ENCODE results near the gene CAPNS2.
"Not testable (repeated sequence)": the region's sequence is repeated elsewhere in the genome, so short reads cannot be mapped to it uniquely, and the experiment has no call there.

CAPNS2 gene

GRCh38 chr16:55569025-55569424 lies 2.5 kb downstream of the CAPNS2 start:
- no peak for DNase-seq

DNA sequence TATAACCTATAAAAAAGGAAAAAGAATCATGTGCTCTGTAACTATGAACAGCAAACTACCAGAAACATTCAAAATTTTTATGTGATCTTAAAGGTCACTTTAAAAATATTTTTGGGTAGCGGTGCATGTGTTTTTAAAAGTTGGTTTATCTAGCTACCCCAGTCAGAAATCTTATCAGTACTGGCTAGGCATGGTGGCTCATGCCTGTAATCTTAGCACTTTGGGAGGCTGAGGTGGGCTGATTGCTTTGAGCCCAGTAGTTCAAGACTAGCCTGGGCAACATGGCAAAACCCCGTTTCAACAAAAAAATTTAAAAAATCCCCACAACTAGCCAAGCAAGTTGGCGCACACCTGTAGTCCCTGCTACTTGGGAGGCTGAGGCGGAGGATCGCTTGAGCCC lies 3.7 kb downstream of the CAPNS2 start:
- DNase-seq, result no peak

DNA sequence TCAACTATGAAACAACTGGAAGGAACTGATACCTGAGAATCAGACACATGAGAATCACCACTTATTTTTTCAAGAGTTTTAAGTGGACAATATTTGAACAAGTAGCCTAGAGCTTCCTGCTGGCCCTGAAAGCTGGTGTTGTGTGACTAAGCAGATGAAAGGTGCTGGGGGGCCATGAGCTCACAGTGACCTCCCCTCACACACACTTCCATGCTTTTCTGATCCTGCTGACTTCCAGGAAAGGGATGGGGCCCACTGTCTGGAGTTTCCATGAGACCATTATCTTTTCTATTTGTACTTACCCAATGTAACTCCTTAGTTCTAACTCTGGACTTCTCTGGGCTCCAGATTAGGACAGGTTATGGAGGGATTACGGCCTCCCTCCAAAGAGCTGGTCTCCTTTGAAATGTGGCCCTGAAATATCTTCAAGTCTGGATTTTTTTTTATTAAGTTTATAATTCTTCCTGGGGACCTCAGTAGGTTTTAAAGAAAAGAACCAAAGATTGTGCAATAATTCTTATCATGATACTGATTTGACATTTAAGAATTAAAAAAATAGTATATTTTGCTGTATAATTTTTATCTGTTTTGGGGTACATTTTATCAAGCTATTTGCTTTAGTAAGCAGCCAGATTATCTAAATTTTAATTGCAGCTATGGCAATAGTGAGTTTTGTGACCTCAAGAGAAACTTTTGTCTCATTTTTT lies 4.9 kb downstream of the CAPNS2 start:
- DNase-seq, result no peak

- DNase-seq, result no peak
Measured at GRCh38 chr16:55572439-55572838, 6.0 kb downstream of the CAPNS2 start.

- no peak for DNase-seq
Measured at GRCh38 chr16:55574811-55575210, 8.3 kb downstream of the CAPNS2 start.

GRCh38 chr16:55575496-55575895 lies 9.0 kb downstream of the CAPNS2 start:
- no peak for DNase-seq

- DNase-seq, result no peak
Measured at GRCh38 chr16:55576384-55576783, 9.9 kb downstream of the CAPNS2 start.

- no peak for DNase-seq
Measured at GRCh38 chr16:55577887-55578286, 11.4 kb downstream of the CAPNS2 start.

GRCh38 chr16:55585631-55586030 lies 19.1 kb downstream of the CAPNS2 start:
- DNase-seq, result no peak

GRCh38 chr16:55588799-55589198 lies 22.3 kb downstream of the CAPNS2 start:
- no peak for DNase-seq

GRCh38 chr16:55592306-55592705 lies 25.8 kb downstream of the CAPNS2 start:
- no peak for DNase-seq

GRCh38 chr16:55597928-55598327 lies 31.4 kb downstream of the CAPNS2 start:
- no peak for DNase-seq

DNA sequence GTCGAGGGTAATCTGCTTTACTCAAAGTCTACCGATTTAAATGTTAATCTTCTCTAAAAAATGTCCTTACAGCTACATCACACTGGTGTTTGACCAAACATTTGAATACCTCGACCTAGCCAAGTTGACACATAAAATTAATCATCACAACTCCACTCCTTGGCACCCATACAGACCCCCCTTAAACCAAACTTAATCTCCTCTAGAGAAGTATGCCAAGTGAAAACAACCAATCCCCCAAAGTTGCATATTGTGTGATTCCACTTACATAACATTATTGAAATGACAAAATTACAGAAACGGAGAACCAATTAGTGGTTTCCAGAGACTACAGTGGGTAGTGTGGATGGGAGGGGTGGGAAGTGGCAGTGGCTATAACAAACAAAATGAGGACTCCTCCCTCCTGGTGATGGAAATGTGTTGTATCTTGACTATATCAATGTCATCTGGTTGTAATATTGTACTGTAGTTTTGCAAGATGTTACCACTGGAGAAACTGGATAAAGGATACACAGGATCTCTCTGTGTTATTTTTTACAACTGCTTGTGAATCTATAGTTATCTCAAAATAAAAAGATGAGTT lies 39.4 kb downstream of the CAPNS2 start:
- DNase-seq, result no peak

- DNase-seq, result no peak
Measured at GRCh38 chr16:55613613-55614335, 47.3 kb downstream of the CAPNS2 start.

GRCh38 chr16:55615071-55615470 lies 48.6 kb downstream of the CAPNS2 start:
- DNase-seq, result no peak

DNA sequence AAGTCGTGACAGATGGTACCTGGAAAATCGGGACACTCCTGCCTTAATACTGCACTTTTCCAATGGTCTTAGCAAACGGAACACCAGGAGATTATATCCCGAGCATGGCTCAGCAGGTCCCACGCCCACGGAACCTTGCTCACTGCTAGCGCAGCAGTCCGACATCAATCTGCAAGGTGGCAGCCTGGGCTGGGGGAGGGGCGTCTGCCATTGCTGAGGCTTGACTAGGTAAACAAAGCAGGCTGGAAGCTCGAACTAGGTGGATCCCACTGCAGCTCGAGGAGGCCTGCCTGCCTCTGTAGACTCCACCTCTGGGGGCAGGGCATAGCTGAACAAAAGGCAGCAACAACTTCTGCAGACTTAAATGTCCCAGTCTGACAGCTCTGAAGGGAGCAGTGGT lies 49.2 kb downstream of the CAPNS2 start:
- DNase-seq, result not testable (repeated sequence)
